ENCODE measurements around the gene RASA4B.
"Not testable (repeated sequence)": the region's sequence is repeated elsewhere in the genome, so short reads cannot be mapped to it uniquely, and the experiment has no call there.

DNA sequence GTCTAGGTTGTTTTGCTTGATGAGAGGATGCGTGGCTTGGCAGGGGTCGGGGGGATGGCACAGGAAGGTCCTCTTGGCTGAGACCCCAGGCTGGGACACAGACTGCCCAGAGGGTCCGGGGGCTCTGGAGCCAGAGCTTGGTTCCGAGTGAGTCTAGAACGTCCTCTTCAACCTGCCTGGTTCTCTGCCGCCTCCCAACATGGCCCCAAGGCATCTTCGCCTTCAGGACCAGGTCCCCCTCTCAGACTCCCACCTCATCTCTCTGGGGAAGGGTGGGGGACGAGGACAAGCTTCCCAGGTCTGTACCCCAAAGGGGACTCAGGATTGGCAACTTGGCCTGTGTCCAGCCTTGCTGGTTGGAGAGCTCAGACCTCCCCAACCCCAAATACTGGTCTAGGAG, 24.5 kb upstream of the RASA4B start:
- TF ChIP-seq ZNF114 (CRISPR knock-in tag; IDR thresholded peaks at IDR 0.05); JUNB (IDR thresholded peaks at IDR 0.05; ENCODE audit: unreplicated experiment); EZH2phosphoT487 (IDR thresholded peaks at IDR 0.05; ENCODE audit: unreplicated experiment); EZH2 (IDR thresholded peaks at IDR 0.05; ENCODE audit: low read depth, unreplicated experiment); POLR2AphosphoS5 (IDR thresholded peaks at IDR 0.05; ENCODE audit: low read depth); CREB1 (CRISPR knock-in tag; IDR thresholded peaks at IDR 0.05; ENCODE audit: low read depth); ZNF331 (CRISPR knock-in tag; IDR thresholded peaks at IDR 0.05; ENCODE audit: low read depth); STAT1 (IDR thresholded peaks at IDR 0.05; ENCODE audit: unreplicated experiment); NANOG (IDR thresholded peaks at IDR 0.05; ENCODE audit: borderline replicate concordance): not testable (repeated sequence)
- TF ChIP-seq, protein P1, sequence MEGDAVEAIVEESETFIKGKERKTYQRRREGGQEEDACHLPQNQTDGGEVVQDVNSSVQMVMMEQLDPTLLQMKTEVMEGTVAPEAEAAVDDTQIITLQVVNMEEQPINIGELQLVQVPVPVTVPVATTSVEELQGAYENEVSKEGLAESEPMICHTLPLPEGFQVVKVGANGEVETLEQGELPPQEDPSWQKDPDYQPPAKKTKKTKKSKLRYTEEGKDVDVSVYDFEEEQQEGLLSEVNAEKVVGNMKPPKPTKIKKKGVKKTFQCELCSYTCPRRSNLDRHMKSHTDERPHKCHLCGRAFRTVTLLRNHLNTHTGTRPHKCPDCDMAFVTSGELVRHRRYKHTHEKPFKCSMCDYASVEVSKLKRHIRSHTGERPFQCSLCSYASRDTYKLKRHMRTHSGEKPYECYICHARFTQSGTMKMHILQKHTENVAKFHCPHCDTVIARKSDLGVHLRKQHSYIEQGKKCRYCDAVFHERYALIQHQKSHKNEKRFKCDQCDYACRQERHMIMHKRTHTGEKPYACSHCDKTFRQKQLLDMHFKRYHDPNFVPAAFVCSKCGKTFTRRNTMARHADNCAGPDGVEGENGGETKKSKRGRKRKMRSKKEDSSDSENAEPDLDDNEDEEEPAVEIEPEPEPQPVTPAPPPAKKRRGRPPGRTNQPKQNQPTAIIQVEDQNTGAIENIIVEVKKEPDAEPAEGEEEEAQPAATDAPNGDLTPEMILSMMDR (conservative IDR thresholded peaks at IDR 0.05; ENCODE audit: low read depth in 2 of 2) = not testable (repeated sequence)
- TF ChIP-seq, protein P2, sequence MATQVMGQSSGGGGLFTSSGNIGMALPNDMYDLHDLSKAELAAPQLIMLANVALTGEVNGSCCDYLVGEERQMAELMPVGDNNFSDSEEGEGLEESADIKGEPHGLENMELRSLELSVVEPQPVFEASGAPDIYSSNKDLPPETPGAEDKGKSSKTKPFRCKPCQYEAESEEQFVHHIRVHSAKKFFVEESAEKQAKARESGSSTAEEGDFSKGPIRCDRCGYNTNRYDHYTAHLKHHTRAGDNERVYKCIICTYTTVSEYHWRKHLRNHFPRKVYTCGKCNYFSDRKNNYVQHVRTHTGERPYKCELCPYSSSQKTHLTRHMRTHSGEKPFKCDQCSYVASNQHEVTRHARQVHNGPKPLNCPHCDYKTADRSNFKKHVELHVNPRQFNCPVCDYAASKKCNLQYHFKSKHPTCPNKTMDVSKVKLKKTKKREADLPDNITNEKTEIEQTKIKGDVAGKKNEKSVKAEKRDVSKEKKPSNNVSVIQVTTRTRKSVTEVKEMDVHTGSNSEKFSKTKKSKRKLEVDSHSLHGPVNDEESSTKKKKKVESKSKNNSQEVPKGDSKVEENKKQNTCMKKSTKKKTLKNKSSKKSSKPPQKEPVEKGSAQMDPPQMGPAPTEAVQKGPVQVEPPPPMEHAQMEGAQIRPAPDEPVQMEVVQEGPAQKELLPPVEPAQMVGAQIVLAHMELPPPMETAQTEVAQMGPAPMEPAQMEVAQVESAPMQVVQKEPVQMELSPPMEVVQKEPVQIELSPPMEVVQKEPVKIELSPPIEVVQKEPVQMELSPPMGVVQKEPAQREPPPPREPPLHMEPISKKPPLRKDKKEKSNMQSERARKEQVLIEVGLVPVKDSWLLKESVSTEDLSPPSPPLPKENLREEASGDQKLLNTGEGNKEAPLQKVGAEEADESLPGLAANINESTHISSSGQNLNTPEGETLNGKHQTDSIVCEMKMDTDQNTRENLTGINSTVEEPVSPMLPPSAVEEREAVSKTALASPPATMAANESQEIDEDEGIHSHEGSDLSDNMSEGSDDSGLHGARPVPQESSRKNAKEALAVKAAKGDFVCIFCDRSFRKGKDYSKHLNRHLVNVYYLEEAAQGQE (IDR thresholded peaks at IDR 0.05; ENCODE audit: unreplicated experiment) = not testable (repeated sequence)
- TF ChIP-seq, protein P3, sequence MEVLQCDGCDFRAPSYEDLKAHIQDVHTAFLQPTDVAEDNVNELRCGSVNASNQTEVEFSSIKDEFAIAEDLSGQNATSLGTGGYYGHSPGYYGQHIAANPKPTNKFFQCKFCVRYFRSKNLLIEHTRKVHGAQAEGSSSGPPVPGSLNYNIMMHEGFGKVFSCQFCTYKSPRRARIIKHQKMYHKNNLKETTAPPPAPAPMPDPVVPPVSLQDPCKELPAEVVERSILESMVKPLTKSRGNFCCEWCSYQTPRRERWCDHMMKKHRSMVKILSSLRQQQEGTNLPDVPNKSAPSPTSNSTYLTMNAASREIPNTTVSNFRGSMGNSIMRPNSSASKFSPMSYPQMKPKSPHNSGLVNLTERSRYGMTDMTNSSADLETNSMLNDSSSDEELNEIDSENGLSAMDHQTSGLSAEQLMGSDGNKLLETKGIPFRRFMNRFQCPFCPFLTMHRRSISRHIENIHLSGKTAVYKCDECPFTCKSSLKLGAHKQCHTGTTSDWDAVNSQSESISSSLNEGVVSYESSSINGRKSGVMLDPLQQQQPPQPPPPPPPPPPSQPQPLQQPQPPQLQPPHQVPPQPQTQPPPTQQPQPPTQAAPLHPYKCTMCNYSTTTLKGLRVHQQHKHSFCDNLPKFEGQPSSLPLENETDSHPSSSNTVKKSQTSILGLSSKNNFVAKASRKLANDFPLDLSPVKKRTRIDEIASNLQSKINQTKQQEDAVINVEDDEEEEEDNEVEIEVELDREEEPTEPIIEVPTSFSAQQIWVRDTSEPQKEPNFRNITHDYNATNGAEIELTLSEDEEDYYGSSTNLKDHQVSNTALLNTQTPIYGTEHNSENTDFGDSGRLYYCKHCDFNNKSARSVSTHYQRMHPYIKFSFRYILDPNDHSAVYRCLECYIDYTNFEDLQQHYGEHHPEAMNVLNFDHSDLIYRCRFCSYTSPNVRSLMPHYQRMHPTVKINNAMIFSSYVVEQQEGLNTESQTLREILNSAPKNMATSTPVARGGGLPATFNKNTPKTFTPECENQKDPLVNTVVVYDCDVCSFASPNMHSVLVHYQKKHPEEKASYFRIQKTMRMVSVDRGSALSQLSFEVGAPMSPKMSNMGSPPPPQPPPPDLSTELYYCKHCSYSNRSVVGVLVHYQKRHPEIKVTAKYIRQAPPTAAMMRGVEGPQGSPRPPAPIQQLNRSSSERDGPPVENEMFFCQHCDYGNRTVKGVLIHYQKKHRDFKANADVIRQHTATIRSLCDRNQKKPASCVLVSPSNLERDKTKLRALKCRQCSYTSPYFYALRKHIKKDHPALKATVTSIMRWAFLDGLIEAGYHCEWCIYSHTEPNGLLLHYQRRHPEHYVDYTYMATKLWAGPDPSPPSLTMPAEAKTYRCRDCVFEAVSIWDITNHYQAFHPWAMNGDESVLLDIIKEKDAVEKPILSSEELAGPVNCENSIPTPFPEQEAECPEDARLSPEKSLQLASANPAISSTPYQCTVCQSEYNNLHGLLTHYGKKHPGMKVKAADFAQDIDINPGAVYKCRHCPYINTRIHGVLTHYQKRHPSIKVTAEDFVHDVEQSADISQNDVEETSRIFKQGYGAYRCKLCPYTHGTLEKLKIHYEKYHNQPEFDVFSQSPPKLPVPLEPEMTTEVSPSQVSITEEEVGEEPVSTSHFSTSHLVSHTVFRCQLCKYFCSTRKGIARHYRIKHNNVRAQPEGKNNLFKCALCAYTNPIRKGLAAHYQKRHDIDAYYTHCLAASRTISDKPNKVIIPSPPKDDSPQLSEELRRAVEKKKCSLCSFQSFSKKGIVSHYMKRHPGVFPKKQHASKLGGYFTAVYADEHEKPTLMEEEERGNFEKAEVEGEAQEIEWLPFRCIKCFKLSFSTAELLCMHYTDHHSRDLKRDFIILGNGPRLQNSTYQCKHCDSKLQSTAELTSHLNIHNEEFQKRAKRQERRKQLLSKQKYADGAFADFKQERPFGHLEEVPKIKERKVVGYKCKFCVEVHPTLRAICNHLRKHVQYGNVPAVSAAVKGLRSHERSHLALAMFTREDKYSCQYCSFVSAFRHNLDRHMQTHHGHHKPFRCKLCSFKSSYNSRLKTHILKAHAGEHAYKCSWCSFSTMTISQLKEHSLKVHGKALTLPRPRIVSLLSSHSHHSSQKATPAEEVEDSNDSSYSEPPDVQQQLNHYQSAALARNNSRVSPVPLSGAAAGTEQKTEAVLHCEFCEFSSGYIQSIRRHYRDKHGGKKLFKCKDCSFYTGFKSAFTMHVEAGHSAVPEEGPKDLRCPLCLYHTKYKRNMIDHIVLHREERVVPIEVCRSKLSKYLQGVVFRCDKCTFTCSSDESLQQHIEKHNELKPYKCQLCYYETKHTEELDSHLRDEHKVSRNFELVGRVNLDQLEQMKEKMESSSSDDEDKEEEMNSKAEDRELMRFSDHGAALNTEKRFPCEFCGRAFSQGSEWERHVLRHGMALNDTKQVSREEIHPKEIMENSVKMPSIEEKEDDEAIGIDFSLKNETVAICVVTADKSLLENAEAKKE (CRISPR knock-in tag; IDR thresholded peaks at IDR 0.05) = not testable (repeated sequence)
- TF ChIP-seq, protein P4, sequence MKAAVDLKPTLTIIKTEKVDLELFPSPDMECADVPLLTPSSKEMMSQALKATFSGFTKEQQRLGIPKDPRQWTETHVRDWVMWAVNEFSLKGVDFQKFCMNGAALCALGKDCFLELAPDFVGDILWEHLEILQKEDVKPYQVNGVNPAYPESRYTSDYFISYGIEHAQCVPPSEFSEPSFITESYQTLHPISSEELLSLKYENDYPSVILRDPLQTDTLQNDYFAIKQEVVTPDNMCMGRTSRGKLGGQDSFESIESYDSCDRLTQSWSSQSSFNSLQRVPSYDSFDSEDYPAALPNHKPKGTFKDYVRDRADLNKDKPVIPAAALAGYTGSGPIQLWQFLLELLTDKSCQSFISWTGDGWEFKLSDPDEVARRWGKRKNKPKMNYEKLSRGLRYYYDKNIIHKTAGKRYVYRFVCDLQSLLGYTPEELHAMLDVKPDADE (IDR thresholded peaks at IDR 0.05) = not testable (repeated sequence)
